ENCODE data around the gene OSTF1. TPM values are rescaled to one million over a fixed set of nuclear protein-coding genes. Genes with fewer than 3 reads are reported as not detected.

The OSTF1 gene
- 14.4 to 19.3 TPM (median 15.3 TPM) in 5 replicates for total RNA-seq (2022; extraction: Qiagen RNA extraction; ENCODE audit: low read depth)

DNA sequence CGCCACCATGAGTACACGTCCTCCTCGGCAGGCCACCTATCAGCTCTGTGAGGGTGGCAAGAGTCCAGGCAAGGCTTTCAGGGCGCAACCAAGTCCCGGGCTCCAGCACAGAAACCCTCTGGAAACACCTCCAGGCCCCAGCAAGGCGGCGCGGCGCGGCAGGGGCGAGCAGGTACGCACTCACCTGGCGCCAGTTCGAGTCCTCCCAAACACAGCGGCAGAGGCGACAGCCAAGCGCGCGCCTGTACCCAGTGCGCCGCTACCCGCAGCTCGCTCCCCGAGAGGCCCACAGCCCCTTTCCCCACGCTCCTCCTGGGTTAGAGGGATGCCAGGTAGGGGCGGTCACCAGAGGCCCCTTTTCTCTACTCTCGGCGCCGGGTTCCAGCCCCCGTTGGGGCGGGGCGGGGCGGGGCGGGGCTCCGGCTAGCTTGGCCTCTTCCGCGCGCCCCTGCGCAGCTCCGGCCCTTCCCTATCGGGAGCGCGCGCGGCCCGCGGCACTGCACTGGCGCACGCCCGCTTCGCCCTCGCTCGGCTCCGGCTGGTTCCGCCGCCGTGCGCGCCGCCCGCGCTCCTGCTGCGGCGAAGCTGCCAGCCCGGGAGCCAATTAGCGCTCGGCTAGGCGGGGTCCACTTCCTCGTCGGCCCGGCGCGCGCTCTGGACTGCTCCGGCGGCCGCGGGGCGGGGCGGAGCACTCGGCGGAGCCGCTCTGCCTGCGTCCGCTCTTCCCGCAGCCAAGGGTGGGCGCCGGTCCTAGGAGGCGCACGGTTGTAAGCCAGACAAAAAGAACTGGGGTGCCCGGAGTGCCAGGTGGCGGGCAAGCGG lies at the start of gene OSTF1, which contains the start of gene NMRK1:
OSTF1 (plus strand) TSS at position 691 of the 822 bp plus-strand sequence. CDS start 179 bp downstream, outside the sequence.
NMRK1 (minus strand) TSS at position 332 of the 822 bp plus-strand sequence. CDS start 5,040 bp downstream, outside the sequence.

Other genes with a start within 250 kb of the OSTF1 start
- gene TRPM6, start 200.6 kb upstream of the OSTF1 start, total RNA-seq (2022; extraction: Qiagen RNA extraction; ENCODE audit: low read depth) = 1.1 to 1.6 TPM (median 1.2 TPM) in 5 replicates
- gene C9orf40, start 135.6 kb upstream of the OSTF1 start, total RNA-seq (2022; extraction: Qiagen RNA extraction; ENCODE audit: low read depth) = 7.2 to 12.2 TPM (median 10.8 TPM) in 5 replicates
- gene CARNMT1, start 60.2 kb upstream of the OSTF1 start, total RNA-seq (2022; extraction: Qiagen RNA extraction; ENCODE audit: low read depth) = 12.7 to 15.5 TPM (median 13.8 TPM) in 5 replicates
- gene NMRK1, start 359 bp upstream of the OSTF1 start, total RNA-seq (2022; extraction: Qiagen RNA extraction; ENCODE audit: low read depth) = 4.2 to 7.1 TPM (median 5.3 TPM) in 5 replicates

Measured in A549 treated with CpdA at 1 μM for 4 hours (cell line).